GM12878 (cell line): ENCODE results near the gene GFI1. TPM values are rescaled to one million over a fixed set of nuclear protein-coding genes. Genes with fewer than 3 reads are reported as not detected.
A peak's percentile ranks its signal among the peaks of the same experiment; 100 is the strongest.

Source experiments
- ATAC-seq: fragments of 200-7000 bp; cut with Tn5 transposase; 3 replicates; pipeline ENCODE4 v1.9.1; 2020; ENCODE audit warnings: mild to moderate bottlenecking, moderate library complexity
- BruUV-seq: library from RNA; stranded (reverse); fragments of 400-500 nt; replicated peaks from 2 replicates; lab custom pipeline; 2021; lab: Mats Ljungman, UMichigan
- CTCF ChIA-PET: fragments of 300-600 bp; sonication (Branson Sonifier 250); formaldehyde crosslinking; extraction: SDS; loops from one replicate; lab custom pipeline; 2021; ENCODE audit warnings: inconsistent platforms; lab: Yijun Ruan, JAX
- POLR2A ChIA-PET: fragments of 350-600 bp; formaldehyde crosslinking; extraction: SDS; loops from one replicate; lab custom pipeline; 2021; ENCODE audit warnings: inconsistent platforms; lab: Charles Lee
- RAD21 ChIA-PET: fragments of 300-600 bp; sonication (Branson Sonifier 250); formaldehyde crosslinking; loops from one replicate; lab custom pipeline; 2023; ENCODE audit warnings: antibody characterized with exemption; ENCODE audit not compliant: unreplicated experiment; lab: Charles Lee
- SMC1A ChIA-PET: fragments of 300-600 bp; sonication (Branson Sonifier 250); formaldehyde crosslinking; loops from one replicate; lab custom pipeline; 2023; ENCODE audit not compliant: unreplicated experiment, uncharacterized antibody; lab: Charles Lee
- DNase-seq: peaks from one replicate; pipeline ENCODE4 v3.0.0-alpha.2; 2011; ENCODE audit warnings: low read depth, low spot score
- FAIRE-seq: peaks from 3 replicates; lab custom pipeline; 2011; peaks lifted over from hg19 to GRCh38; lab: Jason Lieb, UNC
- H2AFZ ChIP-seq: 2 replicates; pipeline ENCODE4 v1.6.0; 2011; ENCODE audit warnings: low read depth, low read length, control low read depth; ENCODE audit not compliant: control insufficient read depth
- H3K27ac ChIP-seq: 2 replicates; pipeline ENCODE4 v1.5.1; 2011; ENCODE audit warnings: control low read depth; ENCODE audit not compliant: control insufficient read depth, insufficient read depth
- H3K27me3 ChIP-seq, 2 experiments: replicated peaks in 1 of 2; 2 replicates each; pipeline versions ENCODE4 v1.6.0 to v1.6.1; 2011; ENCODE audit warnings: low read length in 1 of 2; ENCODE audit not compliant: control insufficient read depth in 2 of 2, insufficient read depth in 2 of 2
- H3K36me3 ChIP-seq, 2 experiments: 2 replicates each; pipeline ENCODE4 v1.5.1; 2011; ENCODE audit warnings: low read length in 1 of 2; ENCODE audit not compliant: control insufficient read depth in 2 of 2, insufficient read depth in 2 of 2
- H3K4me1 ChIP-seq: 2 replicates; pipeline ENCODE4 v1.6.1; 2011; ENCODE audit warnings: mild to moderate bottlenecking, low read length, moderate library complexity, mixed read lengths; ENCODE audit not compliant: control insufficient read depth, insufficient read depth
- H3K4me2 ChIP-seq: 2 replicates; pipeline ENCODE4 v1.6.0; 2011; ENCODE audit warnings: control low read depth; ENCODE audit not compliant: control insufficient read depth, insufficient read depth
- H3K4me3 ChIP-seq: fragments of 200-600 bp; sonication (generic); 2 replicates; pipeline ENCODE4 v1.5.1; 2016
- H3K79me2 ChIP-seq: 2 replicates; pipeline ENCODE4 v1.6.0; 2011; ENCODE audit warnings: low read length; ENCODE audit not compliant: control insufficient read depth, insufficient read depth
- H3K9ac ChIP-seq: 2 replicates; pipeline ENCODE4 v1.8.0; 2011; ENCODE audit warnings: low read length, control low read depth, mixed read lengths; ENCODE audit not compliant: control insufficient read depth, insufficient read depth
- H3K9me3 ChIP-seq: replicated peaks from 3 replicates; pipeline ENCODE4 v1.5.1; 2011; ENCODE audit warnings: mild to moderate bottlenecking, low read length; ENCODE audit not compliant: control insufficient read depth, insufficient read depth
- H4K20me1 ChIP-seq: 2 replicates; pipeline ENCODE4 v1.6.0; 2011; ENCODE audit not compliant: control insufficient read depth, insufficient read depth
- MAX ChIP-seq: IDR thresholded peaks from 2 replicates; pipeline ENCODE4 v1.6.1; 2012; ENCODE audit warnings: low read depth, low read length, improper control_type of control experiment
- MYB ChIP-seq: fragments of 150-350 bp; IDR thresholded peaks from 2 replicates; pipeline ENCODE4 v1.6.1; 2014; ENCODE audit warnings: mild to moderate bottlenecking, low read depth, low read length, borderline replicate concordance
- NKRF ChIP-seq: fragments of 450-650 bp; conservative IDR thresholded peaks from 2 replicates; pipeline ENCODE4 v1.6.1; 2017; ENCODE audit warnings: mild to moderate bottlenecking, moderate library complexity
- PAX8 ChIP-seq: fragments of 450-650 bp; IDR thresholded peaks from 2 replicates; pipeline ENCODE4 v1.6.1; 2017; ENCODE audit warnings: mild to moderate bottlenecking, moderate library complexity
- POLR2A ChIP-seq: IDR thresholded peaks from 2 replicates; pipeline ENCODE4 v1.6.1; 2011; ENCODE audit warnings: low read depth, mild to moderate bottlenecking, low read length
- PRDM15 ChIP-seq: fragments of 450-650 bp; formaldehyde crosslinking; IDR thresholded peaks from 2 replicates; pipeline ENCODE4 v1.4.0; 2020; ENCODE audit warnings: mild to moderate bottlenecking, moderate library complexity
- RAD21 ChIP-seq: IDR thresholded peaks from 2 replicates; pipeline ENCODE4 v1.6.1; 2011; ENCODE audit warnings: mild to moderate bottlenecking, low read depth, low read length, moderate library complexity; ENCODE audit not compliant: insufficient read depth
- RBBP5 ChIP-seq: fragments of 200-600 bp; sonication (generic); conservative IDR thresholded peaks from 2 replicates; pipeline ENCODE4 v1.6.1; 2016
- SMC3 ChIP-seq: IDR thresholded peaks from 2 replicates; pipeline ENCODE4 v1.6.1; 2011; ENCODE audit warnings: low read length, improper control_type of control experiment, borderline replicate concordance
- TAF1 ChIP-seq: IDR thresholded peaks from 2 replicates; pipeline ENCODE4 v1.6.1; 2011; ENCODE audit warnings: mild to moderate bottlenecking, low read depth, low read length, borderline replicate concordance
- WRNIP1 ChIP-seq: IDR thresholded peaks from 2 replicates; pipeline ENCODE4 v1.6.1; 2011; ENCODE audit warnings: low read depth, low read length, improper control_type of control experiment, borderline replicate concordance
- WGBS: methylation state at CpG from one replicate; pipeline ENCODE4 v1.1.6; 2016; ENCODE audit warnings: low lambda C conversion rate; ENCODE audit not compliant: insufficient replicate concordance, insufficient coverage; ENCODE audit errors: missing lambda C conversion rate; 5-methylcytosine and 5-hydroxymethylcytosine counted together
- in situ Hi-C: fragments of 300-500 bp; cut with MboI; formaldehyde crosslinking; loops from 9 replicates; pipeline ENCODE4 v1.14.3; 2018; ENCODE audit warnings: mixed read lengths
- intact Hi-C: fragments of 100-400 bp; cut with micrococcal nuclease; formaldehyde crosslinking; loops from one replicate; pipeline ENCODE4 v1.14.2; 2022; ENCODE audit not compliant: unreplicated experiment
- polyA plus RNA-seq, 11 experiments: library from polyadenylated mRNA; depleted of rRNA in 4 of 11; unstranded in 6 of 11; stranded (reverse) in 5 of 11; fragments of >200 nt; fragmentation: Nextera tagmentation in 4 of 11; fragmentation: Illumina TruSeq in 1 of 11; extraction: Ambion mirVana in 4 of 11; extraction: Trizol in 1 of 11; gene quantifications; 1 replicate in 1 of 11; 2 replicates in 10 of 11; pipeline versions ENCODE4 v1.2.1 to v1.2.3, GENCODE V29; 2011 to 2016; ENCODE audit warnings: inconsistent platforms in 2 of 11, missing spikeins in 2 of 11, low read depth in 1 of 11
- total RNA-seq, 4 experiments: library from RNA; depleted of rRNA in 3 of 4; stranded (reverse); fragments of >200 nt in 3 of 4; fragmentation: Illumina TruSeq in 1 of 4; extraction: Trizol in 1 of 4; gene quantifications; 2 replicates each; pipeline versions ENCODE4 v1.2.1 to v1.2.3, GENCODE V29; 2013 to 2021
- TF ChIP-seq, protein P1 (sequence below): fragments of 450-650 bp; IDR thresholded peaks from 2 replicates; pipeline ENCODE4 v1.6.1; 2016; ENCODE audit warnings: mild to moderate bottlenecking

Gene GFI1
- total and polyA plus RNA-seq, 10 of the 15 experiments (the other 5 are each of a cell fraction or from before 2014, with no cell fraction given) = 1.8 to 18.3 (median 7.4) TPM

GRCh38 chr1:92483610-92484471 is 2.9 kb downstream of the GFI1 start:
- CTCF ChIA-PET = interaction anchor here (0.9 to 10.1 kb wide), 7 partner anchors 10 to 173 kb away, joined by 3 to 60 read pairs (median 7); no protein-coding TSS in a partner anchor
- DNase-seq (no peak), ATAC-seq (peak; percentile 23), FAIRE-seq (no peak)
- H3K36me3 ChIP-seq = peaks cover 0 to 9% of the 10 kb centered on the region in 2 experiments; a peak in 2 of 4 replicates
- peaks cover 10% of the 10 kb centered on the region for H3K4me1 ChIP-seq
- no peaks in the 10 kb centered on the region for H4K20me1 ChIP-seq
- POLR2A ChIA-PET = interaction anchor here (0.6 to 8.7 kb wide), 13 partner anchors 9 to 479 kb away, joined by 3 to 77 read pairs (median 7); no protein-coding TSS in a partner anchor
- no TSS peak for BruUV-seq
- intact Hi-C loops (loop anchor here (1.0 to 5.0 kb wide), 2 partner anchors 100 to 172 kb away; no protein-coding TSS in a partner anchor), in situ Hi-C loops (loop anchor here (5.0 kb wide), 1 partner anchor 103 kb away; no protein-coding TSS in a partner anchor)
- 2% methylated on average over 51 of the region's 56 CpGs for WGBS
- no peak overlapping the region for H3K27ac ChIP-seq
- H3K9ac ChIP-seq = peak overlapping the region; percentile 41; the same call in 1 of the 2 replicates
- SMC1A ChIA-PET = interaction anchor here (0.6 to 8.6 kb wide), 14 partner anchors 8 to 186 kb away, joined by 3 to 100 read pairs (median 8); partner anchors contain the start of genes GLMN and RPAP2
- peak overlapping the region; percentile 73 for H2AFZ ChIP-seq
- RAD21 ChIA-PET = interaction anchor here (0.6 to 9.0 kb wide), 16 partner anchors 9 to 186 kb away, joined by 3 to 138 read pairs (median 6); no protein-coding TSS in a partner anchor
- H3K79me2 ChIP-seq = no peaks in the 10 kb centered on the region
- H3K4me2 ChIP-seq = peak overlapping the region; percentile 76
- peak overlapping the region; percentile 93 for H3K4me3 ChIP-seq
- no peaks in the 10 kb centered on the region for H3K9me3 ChIP-seq
- no peaks in the 10 kb centered on the region for H3K27me3 ChIP-seq
- TF ChIP-seq MYB = no peak
- no peak for TF ChIP-seq PAX8
- TF ChIP-seq SMC3 = no peak
- TF ChIP-seq TAF1 = no peak
- TF ChIP-seq POLR2A = peak; percentile 39
- TF ChIP-seq MAX = no peak
- no peak for TF ChIP-seq RAD21
- TF ChIP-seq WRNIP1 = no peak
- no peak for TF ChIP-seq PRDM15 (CRISPR knock-in tag)
- peak; percentile 74 for TF ChIP-seq NKRF
- TF ChIP-seq, protein P1, sequence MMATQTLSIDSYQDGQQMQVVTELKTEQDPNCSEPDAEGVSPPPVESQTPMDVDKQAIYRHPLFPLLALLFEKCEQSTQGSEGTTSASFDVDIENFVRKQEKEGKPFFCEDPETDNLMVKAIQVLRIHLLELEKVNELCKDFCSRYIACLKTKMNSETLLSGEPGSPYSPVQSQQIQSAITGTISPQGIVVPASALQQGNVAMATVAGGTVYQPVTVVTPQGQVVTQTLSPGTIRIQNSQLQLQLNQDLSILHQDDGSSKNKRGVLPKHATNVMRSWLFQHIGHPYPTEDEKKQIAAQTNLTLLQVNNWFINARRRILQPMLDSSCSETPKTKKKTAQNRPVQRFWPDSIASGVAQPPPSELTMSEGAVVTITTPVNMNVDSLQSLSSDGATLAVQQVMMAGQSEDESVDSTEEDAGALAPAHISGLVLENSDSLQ = no peak
- no peak for TF ChIP-seq RBBP5
